ENCODE data around the gene KPNA5. TPM values are rescaled to one million over a fixed set of nuclear protein-coding genes. Genes with fewer than 3 reads are reported as not detected.

Gene KPNA5
- total and polyA plus RNA-seq, 2 of the 13 experiments (the other 11 are each of a cell fraction or from before 2014, with no cell fraction given) = 5.3 to 13.0 TPM

GRCh38 chr6:116631379-116631990 is 49.5 kb upstream of the KPNA5 start (continued):
- no peak for TF ChIP-seq ZNF432 (CRISPR knock-in tag; IDR thresholded peaks at IDR 0.05; ENCODE audit: borderline replicate concordance)
- TF ChIP-seq ZC3H13 (CRISPR knock-in tag; IDR thresholded peaks at IDR 0.05) = no peak
- TF ChIP-seq ZNF138 (CRISPR knock-in tag; IDR thresholded peaks at IDR 0.05; ENCODE audit: low read depth) = no peak
- peak; percentile 94 for TF ChIP-seq ZNF878 (CRISPR knock-in tag; IDR thresholded peaks at IDR 0.05)
- TF ChIP-seq ZBTB4 (CRISPR knock-in tag; IDR thresholded peaks at IDR 0.05; ENCODE audit: borderline replicate concordance) = no peak
- peak; percentile 78 for TF ChIP-seq KMT2B (CRISPR knock-in tag; IDR thresholded peaks at IDR 0.05)
- TF ChIP-seq RFX3 (CRISPR knock-in tag; IDR thresholded peaks at IDR 0.05) = peak; percentile 42; the same call in 1 of the 2 replicates
- TF ChIP-seq ZNF580 (CRISPR knock-in tag; IDR thresholded peaks at IDR 0.05; ENCODE audit: borderline replicate concordance, low read depth) = peak; percentile 88; the same call in 1 of the 2 replicates
- TF ChIP-seq ATF4 (CRISPR knock-in tag; IDR thresholded peaks at IDR 0.05) = peak in 1 of 2 experiments; percentile 40; a peak in 1 of 4 replicates
- no peak for TF ChIP-seq CENPT (CRISPR knock-in tag; IDR thresholded peaks at IDR 0.05; ENCODE audit: low read depth)
- peak; percentile 94 for TF ChIP-seq HDAC1 (CRISPR knock-in tag; IDR thresholded peaks at IDR 0.05)
- TF ChIP-seq ZNF282 (IDR thresholded peaks at IDR 0.05; ENCODE audit: partially characterized antibody) = no peak
- no peak for TF ChIP-seq LBX2 (CRISPR knock-in tag; IDR thresholded peaks at IDR 0.05; ENCODE audit: borderline replicate concordance)
- TF ChIP-seq ZBTB21 (CRISPR knock-in tag; IDR thresholded peaks at IDR 0.05) = peak; percentile 52; the same call in 1 of the 2 replicates
- TF ChIP-seq TFDP1 (CRISPR knock-in tag; IDR thresholded peaks at IDR 0.05; ENCODE audit: borderline replicate concordance) = peak; percentile 32; the same call in 1 of the 2 replicates
- TF ChIP-seq PRDM4 (CRISPR knock-in tag; IDR thresholded peaks at IDR 0.05; ENCODE audit: borderline replicate concordance) = no peak
- 0 out of 2 replicates have a peak, but pooled peaks have one; percentile 24 for TF ChIP-seq SP140L (CRISPR knock-in tag; IDR thresholded peaks at IDR 0.05; ENCODE audit: borderline replicate concordance)
- no peak for TF ChIP-seq ZFP82 (CRISPR knock-in tag; IDR thresholded peaks at IDR 0.05; ENCODE audit: borderline replicate concordance)
- no peak for TF ChIP-seq TRIM22 (IDR thresholded peaks at IDR 0.05)
